Keratinocyte (primary cell): Measurements from ENCODE around the gene NDUFS6. TPM values are rescaled to one million over a fixed set of nuclear protein-coding genes. Genes with fewer than 3 reads are reported as not detected.
A peak's percentile ranks its signal among the peaks of the same experiment; 100 is the strongest.
"Not testable (repeated sequence)": the region's sequence is repeated elsewhere in the genome, so short reads cannot be mapped to it uniquely, and the experiment has no call there.

Source experiments
- DNase-seq: peaks from one replicate; pipeline ENCODE4 v3.0.0-alpha.2; 2011; ENCODE audit warnings: low read depth, missing footprints, low spot score
- FAIRE-seq: peaks from 2 replicates; lab custom pipeline; 2011; peaks lifted over from hg19 to GRCh38; lab: Jason Lieb, UNC
- H2AFZ ChIP-seq: 2 replicates; pipeline ENCODE4 v1.6.0; 2012; ENCODE audit warnings: low read length, control low read depth, inconsistent platforms; ENCODE audit not compliant: control insufficient read depth
- H3K27ac ChIP-seq: 2 replicates; pipeline ENCODE4 v1.5.1; 2011; ENCODE audit warnings: low read length; ENCODE audit not compliant: control insufficient read depth, insufficient read depth
- H3K27me3 ChIP-seq: 3 replicates; pipeline ENCODE4 v1.6.0; 2011; ENCODE audit warnings: low read length; ENCODE audit not compliant: control insufficient read depth, insufficient read depth; ENCODE audit errors: extremely low read depth
- H3K36me3 ChIP-seq, 2 experiments: 2 replicates in 1 of 2; 3 replicates in 1 of 2; pipeline ENCODE4 v1.5.1; 2011; ENCODE audit warnings: low read length in 2 of 2, mild to moderate bottlenecking in 1 of 2; ENCODE audit not compliant: control insufficient read depth in 2 of 2, insufficient read depth in 2 of 2; ENCODE audit errors: extremely low read depth in 1 of 2
- H3K4me1 ChIP-seq: 3 replicates; pipeline ENCODE4 v1.5.1; 2011; ENCODE audit warnings: low read length; ENCODE audit not compliant: control insufficient read depth, insufficient read depth; ENCODE audit errors: extremely low read depth
- H3K4me2 ChIP-seq: 3 replicates; pipeline ENCODE4 v1.6.0; 2011; ENCODE audit warnings: low read depth, low read length; ENCODE audit not compliant: control insufficient read depth, insufficient read depth; ENCODE audit errors: extremely low read depth
- H3K4me3 ChIP-seq, 3 experiments: fragments of 200-600 bp in 1 of 3; sonication (generic) in 1 of 3; 2 replicates in 2 of 3; 3 replicates in 1 of 3; pipeline ENCODE4 v1.5.1; 2011 to 2016; ENCODE audit warnings: low read length in 3 of 3, mild to moderate bottlenecking in 3 of 3, control low read depth in 2 of 3, inconsistent platforms in 1 of 3, low read depth in 1 of 3, mixed read lengths in 1 of 3, mixed run types in 1 of 3, moderate library complexity in 1 of 3; ENCODE audit not compliant: control insufficient read depth in 2 of 3, insufficient read depth in 2 of 3; ENCODE audit errors: extremely low read depth in 1 of 3
- H3K79me2 ChIP-seq: 2 replicates; pipeline ENCODE4 v1.6.0; 2012; ENCODE audit warnings: low read length; ENCODE audit not compliant: control insufficient read depth, insufficient read depth
- H3K9ac ChIP-seq: 3 replicates; pipeline ENCODE4 v1.6.0; 2011; ENCODE audit warnings: low read length; ENCODE audit not compliant: control insufficient read depth, insufficient read depth; ENCODE audit errors: extremely low read depth
- H3K9me1 ChIP-seq: 3 replicates; pipeline ENCODE4 v1.6.0; 2011; ENCODE audit warnings: low read length; ENCODE audit not compliant: control insufficient read depth, insufficient read depth; ENCODE audit errors: extremely low read depth
- H3K9me3 ChIP-seq: 2 replicates; pipeline ENCODE4 v1.5.1; 2012; ENCODE audit warnings: low read depth, low read length; ENCODE audit not compliant: control insufficient read depth
- H4K20me1 ChIP-seq: 3 replicates; pipeline ENCODE4 v1.6.0; 2011; ENCODE audit warnings: low read length; ENCODE audit not compliant: control insufficient read depth, insufficient read depth; ENCODE audit errors: extremely low read depth
- CTCF ChIP-seq, 3 experiments: IDR thresholded peaks in 1 of 3; conservative IDR thresholded peaks in 1 of 3; optimal IDR thresholded peaks in 1 of 3; 2 replicates in 2 of 3; 3 replicates in 1 of 3; pipeline versions ENCODE3 to v1.5.1; 2011; ENCODE audit warnings: low read length in 3 of 3, mild to moderate bottlenecking in 3 of 3, moderate library complexity in 2 of 3, control low read depth in 1 of 3, inconsistent platforms in 1 of 3; ENCODE audit not compliant: insufficient read depth in 2 of 3; ENCODE audit errors: extremely low read depth in 1 of 3
- EZH2 ChIP-seq: IDR thresholded peaks from one replicate; pipeline ENCODE4 v1.6.1; 2012; ENCODE audit warnings: inconsistent platforms, mild to moderate bottlenecking, low read length, moderate library complexity
- dilution Hi-C: fragments of 300-500 bp; cut with MboI; formaldehyde crosslinking; loops from one replicate; pipeline ENCODE4 v1.7.0; 2020; ENCODE audit warnings: low sequenced_read_pairs; ENCODE audit not compliant: extremely low pct_ligation_motif_present
- polyA plus RNA-seq, 5 experiments: library from polyadenylated mRNA; depleted of rRNA in 3 of 5; stranded (reverse) in 3 of 5; stranded (forward) in 1 of 5; unstranded in 1 of 5; fragments of >200 nt; gene quantifications; 1 replicate in 1 of 5; 2 replicates in 3 of 5; 3 replicates in 1 of 5; pipeline versions ENCODE4 v1.2.1 to v1.2.3, GENCODE V29; 2011 to 2012; ENCODE audit warnings: missing spikeins in 2 of 5, low read depth in 1 of 5, low replicate concordance in 1 of 5

NDUFS6 gene
- polyA plus RNA-seq, 1 donor (not counting 4 experiments of a cell fraction or from before 2014, with no cell fraction given) = 66.3 TPM

DNA sequence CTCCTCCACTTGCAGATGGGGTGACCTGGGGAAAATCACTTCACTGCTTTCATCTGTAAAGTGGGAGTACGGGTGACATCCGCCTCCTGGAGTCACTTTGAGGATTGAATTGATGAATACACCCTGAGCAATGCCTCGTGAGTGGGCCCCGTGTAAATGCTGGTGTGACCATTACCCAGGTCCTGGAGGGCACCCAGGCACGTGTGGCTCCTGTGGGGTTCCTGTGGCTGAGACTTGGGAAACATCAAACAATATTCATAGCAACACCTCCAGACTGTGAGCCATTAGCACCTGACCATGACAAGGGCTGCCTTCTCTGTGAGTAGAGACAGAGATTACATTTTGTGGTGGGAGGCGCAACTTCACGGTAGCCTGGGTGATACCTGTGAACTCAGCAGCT is 13.0 kb upstream of the NDUFS6 start:
- Histone ChIP-seq H3K36me3 (no peaks in the 10 kb centered on the region), H3K9me1 (no peaks in the 10 kb centered on the region), H3K4me3 (no peak overlapping the region), H3K9ac (no peak overlapping the region), H3K4me1 (peaks cover 27% of the 10 kb centered on the region), H2AFZ (no peak overlapping the region), H3K9me3 (no peaks in the 10 kb centered on the region), H3K79me2 (no peaks in the 10 kb centered on the region), H4K20me1 (no peaks in the 10 kb centered on the region), H3K27me3 (no peaks in the 10 kb centered on the region), H3K27ac (no peak overlapping the region), H3K4me2 (no peak overlapping the region)
- dilution Hi-C loops = no loop called here
- DNase-seq = no peak
- TF ChIP-seq CTCF (optimal IDR thresholded peaks at IDR 0.05 in 1 of 3, IDR thresholded peaks at IDR 0.05 in 1 of 3, conservative IDR thresholded peaks at IDR 0.05 in 1 of 3; ENCODE audit: extremely low read depth in 1 of 3, insufficient read depth in 2 of 3, low read length in 3 of 3) (no peak), EZH2 (no peak)
- FAIRE-seq = no peak

DNA sequence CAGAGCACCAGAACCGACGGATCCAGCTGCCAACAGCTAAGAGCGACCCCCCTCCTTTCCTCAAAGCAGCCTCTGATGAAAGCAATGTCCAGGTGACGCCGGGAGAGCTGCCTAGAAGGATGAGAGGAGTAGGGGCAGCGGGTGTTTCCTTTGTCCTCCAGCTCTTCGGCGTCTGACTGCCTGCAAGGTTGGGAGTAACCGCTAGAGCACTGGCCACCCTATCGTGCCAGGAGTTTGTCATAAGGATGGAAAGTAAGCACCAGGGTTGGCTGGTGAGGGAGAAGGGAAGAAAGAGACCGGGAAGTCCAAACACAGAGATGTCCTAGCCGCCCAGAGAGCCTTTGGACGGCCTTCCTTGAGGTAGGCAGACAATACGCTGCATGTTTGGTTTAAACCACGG is 12.4 kb upstream of the NDUFS6 start:
- FAIRE-seq = no peak
- H3K27ac ChIP-seq = no peak overlapping the region
- no peak overlapping the region for H3K9ac ChIP-seq
- DNase-seq = no peak
- dilution Hi-C loops = no loop called here
- H4K20me1 ChIP-seq = no peaks in the 10 kb centered on the region
- H3K36me3 ChIP-seq = no peaks in the 10 kb centered on the region
- no peaks in the 10 kb centered on the region for H3K27me3 ChIP-seq
- peaks cover 27% of the 10 kb centered on the region for H3K4me1 ChIP-seq
- H3K4me2 ChIP-seq = peak overlapping the region; percentile 50
- H3K4me3 ChIP-seq = no peak overlapping the region
- peak overlapping the region; percentile 18 for H2AFZ ChIP-seq
- no peaks in the 10 kb centered on the region for H3K9me1 ChIP-seq
- H3K9me3 ChIP-seq = no peaks in the 10 kb centered on the region
- TF ChIP-seq EZH2 (no peak), CTCF (optimal IDR thresholded peaks at IDR 0.05 in 1 of 3, IDR thresholded peaks at IDR 0.05 in 1 of 3, conservative IDR thresholded peaks at IDR 0.05 in 1 of 3; ENCODE audit: extremely low read depth in 1 of 3, insufficient read depth in 2 of 3, low read length in 3 of 3) (no peak)
- no peaks in the 10 kb centered on the region for H3K79me2 ChIP-seq

DNA sequence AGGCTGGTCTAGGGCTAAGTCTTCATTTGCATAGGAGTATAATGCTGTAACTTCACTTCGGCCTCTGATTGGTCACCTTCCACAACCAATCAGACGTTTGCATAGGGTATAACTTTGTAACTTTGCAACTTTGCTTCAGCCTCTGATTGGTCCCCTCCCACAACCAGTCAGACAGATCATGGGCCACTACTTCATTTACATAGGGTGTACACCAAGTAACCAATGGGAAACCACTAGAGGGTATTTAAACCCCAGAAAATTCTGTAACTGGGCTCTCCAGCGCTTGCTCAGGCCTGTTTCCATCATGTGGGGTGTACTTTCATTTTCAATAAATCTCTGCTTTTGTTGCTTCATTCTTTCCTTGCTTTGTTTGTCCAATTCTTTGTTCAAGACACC is 11.8 kb upstream of the NDUFS6 start:
- Histone ChIP-seq H3K4me1 (peaks cover 27% of the 10 kb centered on the region), H2AFZ (peak overlapping the region; percentile 2), H3K4me3 (peak overlapping the region; percentile 5 to 17 (median 9)), H3K9ac (peak overlapping the region; percentile 10), H3K4me2 (peak overlapping the region; percentile 50), H3K27ac (peak overlapping the region; percentile 42)
- H4K20me1 ChIP-seq, H3K36me3 ChIP-seq, H3K9me3 ChIP-seq, H3K79me2 ChIP-seq, dilution Hi-C loops, H3K27me3 ChIP-seq, H3K9me1 ChIP-seq: not testable (repeated sequence)
- peak; percentile 41 for FAIRE-seq
- peak; percentile 50 for DNase-seq
